ENCODE data around the gene PTPN1. TPM values are rescaled to one million over a fixed set of nuclear protein-coding genes. Genes with fewer than 3 reads are reported as not detected.

Gene PTPN1
- total and polyA plus RNA-seq, 10 of the 15 experiments (the other 5 are each of a cell fraction or from before 2014, with no cell fraction given) = 15.9 to 74.7 (median 43.9) TPM

- ChIA-PET CTCF (interaction anchor here (0.8 to 1.7 kb wide), 4 partner anchors 10 to 150 kb away, joined by 3 to 5 read pairs (median 4); no protein-coding TSS in a partner anchor), SMC1A (ENCODE audit: uncharacterized antibody, unreplicated experiment) (interaction anchor here (0.8 kb wide), 1 partner anchor 235 kb away, joined by 3 read pairs; no protein-coding TSS in a partner anchor), POLR2A (interaction anchor here (0.6 kb wide), 1 partner anchor 16 kb away, joined by 4 read pairs; no protein-coding TSS in a partner anchor), RAD21 (ENCODE audit: unreplicated experiment) (interaction anchor here (0.6 kb wide), 1 partner anchor 10 kb away, joined by 3 read pairs; no protein-coding TSS in a partner anchor)
- FAIRE-seq (no peak), ATAC-seq (no peak), DNase-seq (ENCODE audit: low read depth, low spot score) (no peak)
- WGBS (ENCODE audit: insufficient coverage, insufficient replicate concordance, low lambda C conversion rate, missing lambda C conversion rate) = 27% methylated on average over 10 of the region's 10 CpGs
- TF ChIP-seq FOXK2 (IDR thresholded peaks at IDR 0.05) = no peak
- no peak for TF ChIP-seq MLLT1 (IDR thresholded peaks at IDR 0.05)
- H3K9ac ChIP-seq (ENCODE audit: control insufficient read depth, insufficient read depth, low read length) = no peak overlapping the region
- intact Hi-C loops (cut with micrococcal nuclease; ENCODE audit: unreplicated experiment) = no loop called here
- H3K27me3 ChIP-seq (replicated peaks in 1 of 2; ENCODE audit: control insufficient read depth in 2 of 2, insufficient read depth in 2 of 2, low read length in 1 of 2) = no peaks in the 10 kb centered on the region; a peak in 2 of 4 replicates
- no TSS peak for BruUV-seq (replicated peaks)
- H3K27ac ChIP-seq (ENCODE audit: control insufficient read depth, insufficient read depth) = no peak overlapping the region
- H3K4me2 ChIP-seq (ENCODE audit: control insufficient read depth, insufficient read depth) = no peak overlapping the region
- H4K20me1 ChIP-seq (ENCODE audit: control insufficient read depth, insufficient read depth) = no peaks in the 10 kb centered on the region
- no peaks in the 10 kb centered on the region for H3K79me2 ChIP-seq (ENCODE audit: control insufficient read depth, insufficient read depth, low read length)
- no peaks in the 10 kb centered on the region for H3K36me3 ChIP-seq (ENCODE audit: control insufficient read depth in 2 of 2, insufficient read depth in 2 of 2, low read length in 1 of 2)
- H2AFZ ChIP-seq (ENCODE audit: control insufficient read depth, low read depth, low read length) = no peak overlapping the region
- H3K9me3 ChIP-seq (replicated peaks; ENCODE audit: control insufficient read depth, insufficient read depth, low read length) = no peaks in the 10 kb centered on the region
- in situ Hi-C loops (cut with MboI) = no loop called here
- no peaks in the 10 kb centered on the region for H3K4me1 ChIP-seq (ENCODE audit: control insufficient read depth, insufficient read depth, low read length)
- H3K4me3 ChIP-seq = no peak overlapping the region
Measured at GRCh38 chr20:50633361-50633760, 123.2 kb downstream of the PTPN1 start.

GRCh38 chr20:50634191-50634590, 124.0 kb downstream of the PTPN1 start:
- ATAC-seq (no peak), DNase-seq (ENCODE audit: low read depth, low spot score) (no peak), FAIRE-seq (no peak)
- no peaks in the 10 kb centered on the region for H4K20me1 ChIP-seq (ENCODE audit: control insufficient read depth, insufficient read depth)
- H3K4me1 ChIP-seq (ENCODE audit: control insufficient read depth, insufficient read depth, low read length) = no peaks in the 10 kb centered on the region
- no peak overlapping the region for H3K4me3 ChIP-seq
- no peaks in the 10 kb centered on the region for H3K9me3 ChIP-seq (replicated peaks; ENCODE audit: control insufficient read depth, insufficient read depth, low read length)
- no peaks in the 10 kb centered on the region for H3K79me2 ChIP-seq (ENCODE audit: control insufficient read depth, insufficient read depth, low read length)
- RAD21 ChIA-PET (ENCODE audit: unreplicated experiment) = no interaction called here
- BruUV-seq (replicated peaks) = no TSS peak
- CTCF ChIA-PET = interaction anchor here (0.6 to 2.0 kb wide), 7 partner anchors 11 to 151 kb away, joined by 3 to 6 read pairs (median 3); no protein-coding TSS in a partner anchor
- SMC1A ChIA-PET (ENCODE audit: uncharacterized antibody, unreplicated experiment) = no interaction called here
- in situ Hi-C loops (cut with MboI) (no loop called here), intact Hi-C loops (cut with micrococcal nuclease; ENCODE audit: unreplicated experiment) (no loop called here)
- WGBS (ENCODE audit: insufficient coverage, insufficient replicate concordance, low lambda C conversion rate, missing lambda C conversion rate) = 53% methylated on average over 6 of the region's 6 CpGs
- no peaks in the 10 kb centered on the region; a peak in 2 of 4 replicates for H3K27me3 ChIP-seq (replicated peaks in 1 of 2; ENCODE audit: control insufficient read depth in 2 of 2, insufficient read depth in 2 of 2, low read length in 1 of 2)
- H3K4me2 ChIP-seq (ENCODE audit: control insufficient read depth, insufficient read depth) = no peak overlapping the region
- POLR2A ChIA-PET = no interaction called here
- TF ChIP-seq ATF7 (IDR thresholded peaks at IDR 0.05; ENCODE audit: low read depth) (no peak), PRDM15 (CRISPR knock-in tag; IDR thresholded peaks at IDR 0.05) (no peak), STAT3 (IDR thresholded peaks at IDR 0.05; ENCODE audit: low read depth, low read length) (no peak), MEF2A (IDR thresholded peaks at IDR 0.05; ENCODE audit: insufficient read depth, low read depth, low read length) (no peak), MTA3 (IDR thresholded peaks at IDR 0.05; ENCODE audit: borderline replicate concordance, low read length) (no peak), TCF3 (IDR thresholded peaks at IDR 0.05; ENCODE audit: borderline replicate concordance, insufficient read depth, low read depth, low read length) (no peak), SUZ12 (IDR thresholded peaks at IDR 0.05; ENCODE audit: unreplicated experiment) (no peak)
- no peaks in the 10 kb centered on the region for H3K36me3 ChIP-seq (ENCODE audit: control insufficient read depth in 2 of 2, insufficient read depth in 2 of 2, low read length in 1 of 2)
- no peak overlapping the region for H3K27ac ChIP-seq (ENCODE audit: control insufficient read depth, insufficient read depth)
- no peak overlapping the region for H3K9ac ChIP-seq (ENCODE audit: control insufficient read depth, insufficient read depth, low read length)
- no peak overlapping the region for H2AFZ ChIP-seq (ENCODE audit: control insufficient read depth, low read depth, low read length)

Measured in GM12878 (cell line).